Loucy (cell line): ENCODE results near the gene PPP1R18.

ENCODE experiments used
- H2AFZ ChIP-seq: fragments of 200-600 bp; sonication (generic); 2 replicates; pipeline ENCODE4 v1.6.0; 2016; ENCODE audit warnings: antibody characterized with exemption, mild to moderate bottlenecking, low read length, moderate library complexity
- H3F3A ChIP-seq: fragments of 200-600 bp; 2 replicates; pipeline ENCODE4 v1.6.0; 2016; ENCODE audit warnings: antibody characterized with exemption, low read depth, mild to moderate bottlenecking
- H3K27me3 ChIP-seq: fragments of 200-600 bp; sonication (generic); 2 replicates; pipeline ENCODE4 v1.6.1; 2014; ENCODE audit warnings: low read length, mild to moderate bottlenecking; ENCODE audit not compliant: insufficient read depth, poor library complexity, severe bottlenecking
- H3K36me3 ChIP-seq: fragments of 200-600 bp; sonication (generic); 2 replicates; pipeline ENCODE4 v1.6.1; 2016; ENCODE audit warnings: low read length; ENCODE audit not compliant: insufficient read depth
- H3K4me1 ChIP-seq: fragments of 200-600 bp; sonication (generic); 2 replicates; pipeline ENCODE4 v1.5.1; 2014; ENCODE audit warnings: low read length, mild to moderate bottlenecking; ENCODE audit not compliant: insufficient read depth, poor library complexity, severe bottlenecking
- H3K4me2 ChIP-seq: fragments of 200-600 bp; sonication (generic); 2 replicates; pipeline ENCODE4 v1.6.0; 2014; ENCODE audit warnings: antibody characterized with exemption, low read length, low read depth, mild to moderate bottlenecking; ENCODE audit not compliant: poor library complexity, severe bottlenecking
- H3K4me3 ChIP-seq: fragments of 200-600 bp; sonication (generic); 2 replicates; pipeline ENCODE4 v1.5.1; 2014; ENCODE audit warnings: low read length, mild to moderate bottlenecking, mixed read lengths; ENCODE audit not compliant: poor library complexity, severe bottlenecking
- H3K79me2 ChIP-seq: fragments of 200-600 bp; sonication (generic); 2 replicates; pipeline ENCODE4 v1.6.1; 2014; ENCODE audit warnings: low read length; ENCODE audit not compliant: insufficient read depth
- H3K9ac ChIP-seq: fragments of 200-600 bp; sonication (generic); 2 replicates; pipeline ENCODE4 v1.6.0; 2014; ENCODE audit warnings: mild to moderate bottlenecking, low read depth, low read length, moderate library complexity; ENCODE audit not compliant: poor library complexity, severe bottlenecking
- H3K9me2 ChIP-seq: fragments of 200-600 bp; sonication (generic); replicated peaks from 2 replicates; pipeline ENCODE4 v1.6.1; 2016; ENCODE audit warnings: low read depth, low read length, mixed read lengths
- H3K9me3 ChIP-seq: fragments of 200-600 bp; sonication (generic); 2 replicates; pipeline ENCODE4 v1.6.1; 2014; ENCODE audit warnings: mild to moderate bottlenecking, antibody characterized with exemption, low read length, low read depth; ENCODE audit not compliant: insufficient read depth
- H4K20me1 ChIP-seq: fragments of 200-600 bp; sonication (generic); 2 replicates; pipeline ENCODE4 v1.6.0; 2014; ENCODE audit warnings: antibody characterized with exemption, low read length, mild to moderate bottlenecking; ENCODE audit not compliant: insufficient read depth, poor library complexity, severe bottlenecking
- CTCF ChIP-seq: fragments of 200-600 bp; sonication (generic); conservative IDR thresholded peaks from 2 replicates; pipeline ENCODE4 v1.5.1; 2014; ENCODE audit warnings: mild to moderate bottlenecking, antibody characterized with exemption, low read length
- EZH2phosphoT487 ChIP-seq: fragments of 200-600 bp; IDR thresholded peaks from 2 replicates; pipeline ENCODE4 v1.6.1; 2018; ENCODE audit warnings: antibody characterized with exemption, mild to moderate bottlenecking, moderate library complexity, borderline replicate concordance

The PPP1R18 gene

GRCh38 chr6:30689022-30689865 is 2.8 kb upstream of the PPP1R18 start:
- H3K36me3 ChIP-seq: no peaks in the 10 kb centered on the region
- peak overlapping the region; percentile 97 for H3K4me3 ChIP-seq
- peak overlapping the region; percentile 97 for H3K4me2 ChIP-seq
- no peaks in the 10 kb centered on the region for H3F3A ChIP-seq
- H3K27me3 ChIP-seq: no peaks in the 10 kb centered on the region
- TF ChIP-seq CTCF (no peak), EZH2phosphoT487 (no peak)
- no peaks in the 10 kb centered on the region for H3K9me3 ChIP-seq
- H2AFZ ChIP-seq: no peak overlapping the region
- H3K79me2 ChIP-seq: peaks cover 63% of the 10 kb centered on the region
- H3K4me1 ChIP-seq: peaks cover 52% of the 10 kb centered on the region
- no peaks in the 10 kb centered on the region for H3K9me2 ChIP-seq
- H3K9ac ChIP-seq: peak overlapping the region; percentile 96
- peaks cover 12% of the 10 kb centered on the region for H4K20me1 ChIP-seq

- Histone ChIP-seq H3K9me3 (no peaks in the 10 kb centered on the region), H3K4me2 (peak overlapping the region; percentile 97), H3K9me2 (no peaks in the 10 kb centered on the region), H3K27me3 (no peaks in the 10 kb centered on the region), H3K4me1 (peaks cover 52% of the 10 kb centered on the region), H2AFZ (no peak overlapping the region), H3K79me2 (peaks cover 70% of the 10 kb centered on the region), H3K4me3 (peak overlapping the region; percentile 97), H3F3A (no peaks in the 10 kb centered on the region), H3K9ac (peak overlapping the region; percentile 96), H4K20me1 (peaks cover 15% of the 10 kb centered on the region), H3K36me3 (no peaks in the 10 kb centered on the region)
- no peak for TF ChIP-seq EZH2phosphoT487
- TF ChIP-seq CTCF: peak; percentile 19; the same call in 1 of the 2 replicates
Observed at GRCh38 chr6:30688569-30688968, 2.1 kb upstream of the PPP1R18 start.

- peak overlapping the region; percentile 97 for H3K4me2 ChIP-seq
- TF ChIP-seq EZH2phosphoT487 (no peak), CTCF (no peak)
- peak overlapping the region; percentile 96 for H3K9ac ChIP-seq
- H4K20me1 ChIP-seq: peaks cover 17% of the 10 kb centered on the region
- peak overlapping the region; percentile 97 for H3K4me3 ChIP-seq
- no peaks in the 10 kb centered on the region for H3K9me2 ChIP-seq
- H3K4me1 ChIP-seq: peaks cover 54% of the 10 kb centered on the region
- peaks cover 77% of the 10 kb centered on the region for H3K79me2 ChIP-seq
- H3K36me3 ChIP-seq: no peaks in the 10 kb centered on the region
- H2AFZ ChIP-seq: 0 out of 2 replicates have a peak overlapping the region, but pooled peaks have one; percentile 26
- H3K27me3 ChIP-seq: no peaks in the 10 kb centered on the region
- peaks cover 4% of the 10 kb centered on the region for H3F3A ChIP-seq
- no peaks in the 10 kb centered on the region for H3K9me3 ChIP-seq
Observed at GRCh38 chr6:30687659-30688431, 1.4 kb upstream of the PPP1R18 start.
